Measurements from ENCODE around the gene DGKB.

DNA sequence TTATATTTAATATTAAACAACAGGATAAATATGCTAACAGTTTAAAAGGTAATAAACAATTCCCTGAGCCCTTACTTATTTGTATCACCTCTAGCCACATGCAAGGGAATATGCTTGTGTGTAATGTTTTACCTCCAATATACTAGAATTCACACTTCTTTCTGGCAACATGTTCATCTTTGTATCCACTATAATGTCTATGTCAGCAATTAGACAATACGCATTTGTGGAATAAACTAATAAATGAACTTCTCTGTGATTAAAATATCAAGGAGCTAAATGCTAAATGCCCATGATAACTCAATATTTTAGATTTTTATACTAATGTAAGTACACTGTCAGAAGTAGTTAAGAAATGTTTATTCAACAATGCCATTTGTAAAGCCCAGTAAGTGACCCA is 350.5 kb downstream of the DGKB start:
- no peak for TF ChIP-seq GATA3 (IDR thresholded peaks at IDR 0.05; ENCODE audit: low read depth, low read length)
- no peak for TF ChIP-seq GATA2 (IDR thresholded peaks at IDR 0.05; ENCODE audit: low read depth, low read length)
